ENCODE results near the gene GNAO1.

GNAO1 gene

DNA sequence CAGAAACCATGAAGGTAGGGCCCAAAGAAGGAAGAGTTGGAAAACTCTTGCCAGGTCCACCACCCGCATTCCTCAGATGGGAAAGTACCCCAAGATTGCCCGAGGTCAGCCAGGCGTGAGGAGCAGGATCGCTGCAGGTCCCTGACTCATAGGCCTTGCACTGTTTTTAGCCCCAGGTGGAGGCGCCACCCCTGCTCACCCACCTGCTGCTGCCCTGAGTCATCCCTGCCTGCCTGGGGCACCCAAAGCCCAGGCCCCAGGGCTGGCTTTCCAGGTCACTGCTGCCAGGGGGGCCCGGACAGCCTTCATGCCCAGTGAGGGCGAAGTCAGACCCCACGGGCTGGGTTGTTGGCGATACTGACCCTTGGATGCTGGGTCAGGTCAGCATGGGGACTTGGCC is 133.1 kb downstream of the GNAO1 start:
- H3K36me3 ChIP-seq (ENCODE audit: insufficient read depth, low read length), result no peaks in the 10 kb centered on the region
- no peaks in the 10 kb centered on the region for H3K4me1 ChIP-seq (ENCODE audit: insufficient read depth, low read length)
- H3K9me3 ChIP-seq (ENCODE audit: low read length), result no peaks in the 10 kb centered on the region
- no peak overlapping the region for H2AFZ ChIP-seq (ENCODE audit: low read depth, low read length)
- no peaks in the 10 kb centered on the region for H3K27me3 ChIP-seq (ENCODE audit: insufficient read depth, low read length)
- no peak overlapping the region for H3K4me3 ChIP-seq (ENCODE audit: low read length)

DNA sequence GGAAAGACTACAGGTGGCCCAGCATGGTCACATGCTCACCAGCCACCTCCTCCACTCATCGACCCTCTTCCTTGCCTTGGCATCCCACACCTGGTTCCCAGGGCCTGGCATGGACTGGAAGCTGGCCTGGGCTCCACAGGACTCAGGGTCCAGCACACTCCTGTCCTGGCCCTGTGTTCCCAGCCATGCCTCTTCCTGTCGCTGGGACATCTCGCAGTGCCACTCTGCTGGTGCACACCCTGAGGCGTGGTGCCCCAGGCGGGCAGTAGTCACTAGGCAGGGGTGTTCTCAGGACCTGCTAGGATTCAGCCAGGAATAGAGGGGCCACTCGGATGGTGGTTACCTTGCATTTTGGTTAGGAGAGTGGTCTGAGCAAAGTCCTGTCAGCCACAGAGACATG is 134.7 kb downstream of the GNAO1 start:
- Histone ChIP-seq H3K9me3 (ENCODE audit: low read length) (no peaks in the 10 kb centered on the region), H3K27me3 (ENCODE audit: insufficient read depth, low read length) (peaks cover 4% of the 10 kb centered on the region), H3K36me3 (ENCODE audit: insufficient read depth, low read length) (no peaks in the 10 kb centered on the region), H3K4me3 (ENCODE audit: low read length) (no peak overlapping the region), H2AFZ (ENCODE audit: low read depth, low read length) (no peak overlapping the region), H3K4me1 (ENCODE audit: insufficient read depth, low read length) (no peaks in the 10 kb centered on the region)

DNA sequence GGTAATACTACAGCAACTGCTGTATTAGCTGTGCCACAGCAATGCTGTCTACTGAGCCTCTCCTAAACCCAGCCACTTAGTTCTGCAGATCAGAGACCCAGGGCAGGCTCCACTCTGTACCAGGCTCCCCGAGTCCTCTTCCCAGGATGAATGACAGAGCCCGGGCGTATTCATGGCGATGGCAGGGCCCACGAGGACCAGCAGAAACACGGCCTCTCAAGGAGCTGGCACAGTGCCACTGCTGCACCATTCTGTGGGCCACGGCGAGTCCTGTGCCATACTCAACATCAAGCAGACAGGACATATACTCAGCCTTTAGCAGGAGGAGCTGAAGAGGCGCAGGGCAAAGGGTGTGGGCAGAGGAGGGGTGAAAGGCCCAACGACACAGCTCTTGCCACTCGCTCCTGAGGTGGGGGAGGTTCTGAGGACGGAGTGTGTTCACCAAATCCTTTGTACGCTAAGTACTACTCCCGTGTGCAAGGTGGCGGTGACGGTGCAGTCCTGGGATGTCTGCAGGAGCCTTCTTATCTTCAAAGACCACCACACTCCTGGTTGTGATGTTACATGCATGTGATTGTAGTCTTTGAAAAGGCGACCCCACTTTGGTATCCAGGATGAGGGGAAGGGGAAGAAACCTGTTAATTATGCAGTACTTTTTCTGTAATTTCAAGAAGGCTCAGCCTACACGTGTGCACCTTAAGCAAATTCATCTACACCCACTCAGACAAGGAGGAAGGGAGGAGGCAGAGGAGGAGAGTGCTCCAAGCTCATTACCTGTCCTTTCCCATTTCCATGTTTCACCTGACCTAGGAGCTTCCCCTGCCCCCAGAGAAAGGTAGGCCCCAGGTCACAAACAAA is 136.0 kb downstream of the GNAO1 start:
- H3K4me1 ChIP-seq (ENCODE audit: insufficient read depth, low read length), result no peaks in the 10 kb centered on the region
- peaks cover 7% of the 10 kb centered on the region for H3K27me3 ChIP-seq (ENCODE audit: insufficient read depth, low read length)
- no peak overlapping the region for H3K4me3 ChIP-seq (ENCODE audit: low read length)
- no peaks in the 10 kb centered on the region for H3K36me3 ChIP-seq (ENCODE audit: insufficient read depth, low read length)
- no peaks in the 10 kb centered on the region for H3K9me3 ChIP-seq (ENCODE audit: low read length)
- H2AFZ ChIP-seq (ENCODE audit: low read depth, low read length), result no peak overlapping the region

- Histone ChIP-seq H3K27me3 (ENCODE audit: insufficient read depth, low read length) (peaks cover 7% of the 10 kb centered on the region), H3K9me3 (ENCODE audit: low read length) (no peaks in the 10 kb centered on the region), H3K4me3 (ENCODE audit: low read length) (no peak overlapping the region), H3K36me3 (ENCODE audit: insufficient read depth, low read length) (no peaks in the 10 kb centered on the region), H3K4me1 (ENCODE audit: insufficient read depth, low read length) (no peaks in the 10 kb centered on the region), H2AFZ (ENCODE audit: low read depth, low read length) (no peak overlapping the region)
Observed at GRCh38 chr16:56327929-56328258, 136.6 kb downstream of the GNAO1 start.

DNA sequence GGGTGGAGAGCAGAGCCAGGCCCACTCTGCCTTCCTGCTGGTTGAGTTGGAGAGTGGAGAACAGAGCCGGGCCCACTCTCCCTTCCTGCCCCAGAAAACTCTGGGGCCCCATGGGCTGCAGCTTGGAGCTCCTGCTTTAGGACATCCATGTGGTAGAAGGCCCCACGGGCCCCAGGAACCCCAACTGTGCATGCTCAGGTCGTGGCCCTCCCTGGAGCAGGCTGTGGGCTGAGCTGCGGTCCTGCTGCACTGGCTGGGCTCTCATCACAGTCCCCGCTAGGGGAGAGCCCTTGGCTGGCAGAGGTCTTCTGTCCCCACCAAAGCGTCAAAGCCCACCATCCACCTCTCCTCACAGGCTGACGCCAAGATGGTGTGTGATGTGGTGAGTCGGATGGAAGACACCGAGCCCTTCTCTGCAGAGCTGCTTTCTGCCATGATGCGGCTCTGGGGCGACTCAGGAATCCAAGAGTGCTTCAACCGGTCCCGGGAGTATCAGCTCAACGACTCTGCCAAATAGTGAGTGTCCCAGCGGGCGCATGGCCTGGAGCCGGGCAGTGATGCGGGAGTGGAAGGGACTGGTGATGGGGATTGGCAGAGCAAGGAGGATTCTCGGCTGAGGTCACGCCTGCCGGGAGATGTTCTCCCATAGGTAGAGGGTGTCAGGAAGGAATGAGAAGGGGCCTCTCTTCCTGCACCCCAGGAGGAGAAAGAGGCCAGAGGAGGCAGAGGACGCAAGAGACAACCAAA is 137.2 kb downstream of the GNAO1 start:
- H3K9me3 ChIP-seq (ENCODE audit: low read length), result no peaks in the 10 kb centered on the region
- no peak overlapping the region for H2AFZ ChIP-seq (ENCODE audit: low read depth, low read length)
- H3K27me3 ChIP-seq (ENCODE audit: insufficient read depth, low read length), result peaks cover 7% of the 10 kb centered on the region
- no peaks in the 10 kb centered on the region for H3K4me1 ChIP-seq (ENCODE audit: insufficient read depth, low read length)
- H3K36me3 ChIP-seq (ENCODE audit: insufficient read depth, low read length), result no peaks in the 10 kb centered on the region
- no peak overlapping the region for H3K4me3 ChIP-seq (ENCODE audit: low read length)

GRCh38 chr16:56329887-56330286 is 138.6 kb downstream of the GNAO1 start:
- Histone ChIP-seq H3K4me3 (ENCODE audit: low read length) (no peak overlapping the region), H3K9me3 (ENCODE audit: low read length) (no peaks in the 10 kb centered on the region), H2AFZ (ENCODE audit: low read depth, low read length) (no peak overlapping the region), H3K27me3 (ENCODE audit: insufficient read depth, low read length) (peaks cover 7% of the 10 kb centered on the region), H3K4me1 (ENCODE audit: insufficient read depth, low read length) (no peaks in the 10 kb centered on the region), H3K36me3 (ENCODE audit: insufficient read depth, low read length) (no peaks in the 10 kb centered on the region)

GRCh38 chr16:56330476-56330875 is 139.2 kb downstream of the GNAO1 start:
- no peaks in the 10 kb centered on the region for H3K36me3 ChIP-seq (ENCODE audit: insufficient read depth, low read length)
- no peak overlapping the region for H2AFZ ChIP-seq (ENCODE audit: low read depth, low read length)
- peaks cover 7% of the 10 kb centered on the region for H3K27me3 ChIP-seq (ENCODE audit: insufficient read depth, low read length)
- H3K4me1 ChIP-seq (ENCODE audit: insufficient read depth, low read length), result no peaks in the 10 kb centered on the region
- no peaks in the 10 kb centered on the region for H3K9me3 ChIP-seq (ENCODE audit: low read length)
- no peak overlapping the region for H3K4me3 ChIP-seq (ENCODE audit: low read length)

DNA sequence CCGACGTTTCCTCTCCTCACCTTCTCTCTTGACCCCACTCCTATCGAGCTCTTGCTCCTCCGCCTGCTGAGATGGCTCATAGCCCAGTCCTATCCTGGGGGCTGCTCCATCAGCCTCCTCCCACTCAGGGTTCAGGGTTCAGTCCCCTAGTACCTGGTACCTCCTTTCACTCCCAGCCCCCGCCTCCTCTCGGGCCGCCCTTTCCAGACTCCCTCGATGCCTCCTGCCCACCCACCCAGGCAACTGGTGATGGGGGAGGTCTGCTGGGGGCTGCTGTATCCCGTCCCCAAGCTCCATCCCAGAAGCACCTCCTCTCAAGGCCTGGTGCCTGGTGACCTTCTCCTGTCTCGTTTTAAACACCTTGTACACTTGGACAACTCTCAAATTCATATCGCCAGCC is 140.1 kb downstream of the GNAO1 start:
- Histone ChIP-seq H3K36me3 (ENCODE audit: insufficient read depth, low read length) (no peaks in the 10 kb centered on the region), H3K4me1 (ENCODE audit: insufficient read depth, low read length) (no peaks in the 10 kb centered on the region), H3K27me3 (ENCODE audit: insufficient read depth, low read length) (peaks cover 7% of the 10 kb centered on the region), H3K4me3 (ENCODE audit: low read length) (no peak overlapping the region), H3K9me3 (ENCODE audit: low read length) (no peaks in the 10 kb centered on the region), H2AFZ (ENCODE audit: low read depth, low read length) (no peak overlapping the region)

DNA sequence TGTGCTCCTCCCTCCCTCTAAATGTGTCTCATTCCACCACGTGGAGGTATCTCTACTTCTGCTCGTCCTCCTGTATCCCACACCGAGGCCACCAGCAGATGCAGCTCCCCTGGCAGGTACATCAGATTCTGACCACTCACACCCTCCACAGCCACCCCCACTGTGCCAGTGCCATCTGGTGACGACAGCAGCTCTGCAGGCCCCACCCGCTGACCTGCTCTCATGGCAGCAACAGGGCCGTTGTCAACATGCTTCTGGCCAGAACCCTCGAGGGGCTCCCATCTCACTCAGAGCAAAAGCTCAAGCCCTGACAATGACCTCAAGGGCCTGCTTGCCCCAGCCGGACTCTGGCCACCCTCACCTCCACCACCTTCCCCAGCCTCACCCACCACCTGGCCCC is 140.6 kb downstream of the GNAO1 start:
- H3K27me3 ChIP-seq (ENCODE audit: insufficient read depth, low read length), result peaks cover 7% of the 10 kb centered on the region
- no peaks in the 10 kb centered on the region for H3K36me3 ChIP-seq (ENCODE audit: insufficient read depth, low read length)
- H3K4me3 ChIP-seq (ENCODE audit: low read length), result no peak overlapping the region
- no peak overlapping the region for H2AFZ ChIP-seq (ENCODE audit: low read depth, low read length)
- H3K9me3 ChIP-seq (ENCODE audit: low read length), result no peaks in the 10 kb centered on the region
- no peaks in the 10 kb centered on the region for H3K4me1 ChIP-seq (ENCODE audit: insufficient read depth, low read length)

GRCh38 chr16:56332464-56333079 is 141.3 kb downstream of the GNAO1 start:
- Histone ChIP-seq H3K36me3 (ENCODE audit: insufficient read depth, low read length) (no peaks in the 10 kb centered on the region), H3K4me3 (ENCODE audit: low read length) (no peak overlapping the region), H3K27me3 (ENCODE audit: insufficient read depth, low read length) (peaks cover 7% of the 10 kb centered on the region), H3K9me3 (ENCODE audit: low read length) (no peaks in the 10 kb centered on the region), H2AFZ (ENCODE audit: low read depth, low read length) (no peak overlapping the region), H3K4me1 (ENCODE audit: insufficient read depth, low read length) (no peaks in the 10 kb centered on the region)

DNA sequence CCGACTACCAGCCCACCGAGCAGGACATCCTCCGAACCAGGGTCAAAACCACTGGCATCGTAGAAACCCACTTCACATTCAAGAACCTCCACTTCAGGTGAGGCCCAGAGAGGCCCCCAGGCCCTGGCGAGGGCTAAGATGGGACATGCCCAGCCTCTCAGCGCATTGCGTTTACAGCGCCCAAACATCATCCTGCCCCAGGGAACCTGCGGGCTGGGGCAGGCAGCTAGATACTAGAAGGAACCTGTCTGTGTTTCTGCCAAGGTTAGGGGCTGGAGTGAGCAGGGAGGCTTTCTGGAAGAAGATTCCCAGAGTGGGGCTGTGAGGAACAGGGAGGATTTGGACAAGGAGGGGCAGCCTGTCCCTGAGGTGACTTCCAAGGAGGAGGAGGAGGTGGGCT is 143.5 kb downstream of the GNAO1 start:
- no peaks in the 10 kb centered on the region for H3K4me1 ChIP-seq (ENCODE audit: insufficient read depth, low read length)
- no peak overlapping the region for H2AFZ ChIP-seq (ENCODE audit: low read depth, low read length)
- no peaks in the 10 kb centered on the region for H3K36me3 ChIP-seq (ENCODE audit: insufficient read depth, low read length)
- H3K27me3 ChIP-seq (ENCODE audit: insufficient read depth, low read length), result peaks cover 7% of the 10 kb centered on the region
- H3K4me3 ChIP-seq (ENCODE audit: low read length), result no peak overlapping the region
- no peaks in the 10 kb centered on the region for H3K9me3 ChIP-seq (ENCODE audit: low read length)

- Histone ChIP-seq H3K36me3 (ENCODE audit: insufficient read depth, low read length) (no peaks in the 10 kb centered on the region), H3K9me3 (ENCODE audit: low read length) (no peaks in the 10 kb centered on the region), H2AFZ (ENCODE audit: low read depth, low read length) (no peak overlapping the region), H3K4me3 (ENCODE audit: low read length) (no peak overlapping the region), H3K4me1 (ENCODE audit: insufficient read depth, low read length) (no peaks in the 10 kb centered on the region), H3K27me3 (ENCODE audit: insufficient read depth, low read length) (peaks cover 1% of the 10 kb centered on the region)
Observed at GRCh38 chr16:56336071-56336688, 144.9 kb downstream of the GNAO1 start.

- H3K9me3 ChIP-seq (ENCODE audit: low read length), result no peaks in the 10 kb centered on the region
- H3K4me1 ChIP-seq (ENCODE audit: insufficient read depth, low read length), result no peaks in the 10 kb centered on the region
- no peaks in the 10 kb centered on the region for H3K27me3 ChIP-seq (ENCODE audit: insufficient read depth, low read length)
Observed at GRCh38 chr16:56336711-56337110, 145.4 kb downstream of the GNAO1 start.

More at GRCh38 chr16:56336711-56337110, 145.4 kb downstream of the GNAO1 start:
- Histone ChIP-seq H3K36me3 (ENCODE audit: insufficient read depth, low read length) (no peaks in the 10 kb centered on the region), H2AFZ (ENCODE audit: low read depth, low read length) (no peak overlapping the region), H3K4me3 (ENCODE audit: low read length) (no peak overlapping the region)
